SK-N-SH treated with all-trans-retinoic acid at 6 μM for 48 hours (cell line): Measurements from ENCODE around the gene FBXO42.

Experiments used
- ARNTL ChIP-seq: fragments of 450-650 bp; formaldehyde crosslinking; IDR thresholded peaks from 2 replicates; pipeline ENCODE4 v1.5.0; 2020; ENCODE audit warnings: low read depth, mild to moderate bottlenecking, moderate library complexity, borderline replicate concordance
- ISL1 ChIP-seq: fragments of 250-450 bp; sonication (Bioruptor Pico); IDR thresholded peaks from 2 replicates; pipeline ENCODE4 v2.1.2; 2022; ENCODE audit warnings: mild to moderate bottlenecking, moderate library complexity
- SNAI2 ChIP-seq: fragments of 250-450 bp; sonication (Bioruptor Pico); IDR thresholded peaks from 2 replicates; pipeline ENCODE4 v1.5.0; 2020; ENCODE audit warnings: mild to moderate bottlenecking, moderate library complexity
- TOX ChIP-seq: fragments of 250-450 bp; sonication (Bioruptor Pico); IDR thresholded peaks from 2 replicates; pipeline ENCODE4 v1.8.0; 2021; ENCODE audit warnings: mild to moderate bottlenecking, moderate library complexity, borderline replicate concordance
- ZFP3 ChIP-seq: fragments of 250-450 bp; sonication (Bioruptor Pico); IDR thresholded peaks from 2 replicates; pipeline ENCODE4 v1.5.0; 2020; ENCODE audit warnings: mild to moderate bottlenecking, moderate library complexity
- ZFP30 ChIP-seq: fragments of 450-650 bp; formaldehyde crosslinking; IDR thresholded peaks from 2 replicates; pipeline ENCODE4 v1.5.0; 2022; ENCODE audit warnings: mild to moderate bottlenecking, moderate library complexity
- ZNF565 ChIP-seq: fragments of 450-650 bp; formaldehyde crosslinking; conservative IDR thresholded peaks from 2 replicates; pipeline ENCODE4 v1.5.0; 2020; ENCODE audit warnings: low read depth, mild to moderate bottlenecking, moderate library complexity

- TF ChIP-seq ZNF565 (CRISPR knock-in tag) (no peak), ISL1 (CRISPR knock-in tag) (no peak), ZFP3 (no peak), TOX (CRISPR knock-in tag) (no peak), ARNTL (no peak), ZFP30 (no peak), SNAI2 (CRISPR knock-in tag) (no peak)
Observed at GRCh38 chr1:16286122-16286521, 66.2 kb downstream of the FBXO42 start.
